HEK293 (cell line): Measurements from ENCODE around the gene ZNF236.

ENCODE experiments used
- MEIS1 ChIP-seq: sonication (generic); formaldehyde crosslinking; IDR thresholded peaks from 2 replicates; pipeline ENCODE4 v1.8.1; 2022; ENCODE audit warnings: missing genetic modification reagents, mild to moderate bottlenecking, borderline replicate concordance
- SETDB1 ChIP-seq: IDR thresholded peaks from one replicate; pipeline ENCODE4 v1.6.1; 2017; ENCODE audit warnings: mild to moderate bottlenecking, low read length, moderate library complexity, mixed read lengths; ENCODE audit not compliant: insufficient read length
- ZEB2 ChIP-seq: fragments of 450-650 bp; formaldehyde crosslinking; IDR thresholded peaks from 2 replicates; pipeline ENCODE4 v1.5.1; 2016; ENCODE audit warnings: missing biosample characterization, missing genetic modification characterization
- ZNF23 ChIP-seq: fragments of 450-650 bp; formaldehyde crosslinking; IDR thresholded peaks from 2 replicates; pipeline ENCODE4 v1.5.1; 2016; ENCODE audit warnings: missing biosample characterization, missing genetic modification characterization, borderline replicate concordance
- ZNF530 ChIP-seq: fragments of 450-650 bp; formaldehyde crosslinking; IDR thresholded peaks from 2 replicates; pipeline ENCODE4 v1.5.1; 2016; ENCODE audit warnings: low read depth, missing biosample characterization, missing genetic modification characterization
- ZNF596 ChIP-seq: fragments of 450-650 bp; IDR thresholded peaks from 2 replicates; pipeline ENCODE4 v1.5.0; 2018; ENCODE audit warnings: missing biosample characterization, mild to moderate bottlenecking, missing genetic modification characterization, moderate library complexity
- TF ChIP-seq, protein P1 (sequence below): fragments of 450-650 bp; formaldehyde crosslinking; IDR thresholded peaks from 2 replicates; pipeline ENCODE4 v1.5.1; 2016; ENCODE audit warnings: missing biosample characterization, missing genetic modification characterization

DNA sequence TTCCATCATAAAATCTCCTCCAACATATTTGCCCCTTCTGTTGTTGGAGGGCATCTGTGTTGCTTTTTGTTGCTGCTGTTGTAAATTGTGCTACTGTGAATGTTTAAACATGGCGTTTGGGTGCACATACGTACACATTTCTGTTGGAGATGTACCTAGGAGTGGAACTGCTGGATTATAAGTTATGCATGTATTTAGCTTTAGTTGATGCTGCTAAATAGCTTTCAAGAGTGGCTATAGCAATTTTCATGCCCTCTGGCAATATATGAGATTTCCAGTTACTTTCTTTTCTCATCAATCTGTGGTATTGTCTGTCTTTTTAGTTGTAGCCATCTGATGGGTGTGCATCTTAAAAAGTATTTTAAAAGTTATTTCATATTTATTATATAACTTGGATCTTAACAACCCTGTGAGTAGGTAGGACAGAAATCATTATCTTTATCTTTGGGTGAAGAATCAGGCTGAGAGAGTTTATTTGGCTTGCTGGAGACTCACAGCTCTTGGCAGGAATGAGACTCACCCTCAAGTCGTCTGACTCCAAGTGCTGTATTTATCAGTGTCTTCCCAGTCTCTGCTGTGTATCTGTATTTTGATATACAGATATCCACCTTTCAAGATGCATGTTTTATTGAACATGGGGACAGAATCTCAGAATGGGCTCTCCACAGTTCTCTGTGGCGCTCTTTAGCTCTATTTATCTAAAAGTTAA lies 16.9 kb downstream of the ZNF236 start:
- TF ChIP-seq, protein P1, sequence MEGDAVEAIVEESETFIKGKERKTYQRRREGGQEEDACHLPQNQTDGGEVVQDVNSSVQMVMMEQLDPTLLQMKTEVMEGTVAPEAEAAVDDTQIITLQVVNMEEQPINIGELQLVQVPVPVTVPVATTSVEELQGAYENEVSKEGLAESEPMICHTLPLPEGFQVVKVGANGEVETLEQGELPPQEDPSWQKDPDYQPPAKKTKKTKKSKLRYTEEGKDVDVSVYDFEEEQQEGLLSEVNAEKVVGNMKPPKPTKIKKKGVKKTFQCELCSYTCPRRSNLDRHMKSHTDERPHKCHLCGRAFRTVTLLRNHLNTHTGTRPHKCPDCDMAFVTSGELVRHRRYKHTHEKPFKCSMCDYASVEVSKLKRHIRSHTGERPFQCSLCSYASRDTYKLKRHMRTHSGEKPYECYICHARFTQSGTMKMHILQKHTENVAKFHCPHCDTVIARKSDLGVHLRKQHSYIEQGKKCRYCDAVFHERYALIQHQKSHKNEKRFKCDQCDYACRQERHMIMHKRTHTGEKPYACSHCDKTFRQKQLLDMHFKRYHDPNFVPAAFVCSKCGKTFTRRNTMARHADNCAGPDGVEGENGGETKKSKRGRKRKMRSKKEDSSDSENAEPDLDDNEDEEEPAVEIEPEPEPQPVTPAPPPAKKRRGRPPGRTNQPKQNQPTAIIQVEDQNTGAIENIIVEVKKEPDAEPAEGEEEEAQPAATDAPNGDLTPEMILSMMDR = no peak
- TF ChIP-seq MEIS1 = no peak
- TF ChIP-seq SETDB1 = no peak
- no peak for TF ChIP-seq ZNF530 (tag by site-specific recombination)
- TF ChIP-seq ZNF23 (tag by site-specific recombination) = no peak
- TF ChIP-seq ZEB2 (tag by site-specific recombination) = no peak
- no peak for TF ChIP-seq ZNF596
